AG09319 (cell line): Measurements from ENCODE around the gene DENND2A.

Source experiments
- DNase-seq: peaks from one replicate; pipeline ENCODE4 v3.0.0-alpha.2; 2010; ENCODE audit warnings: low read depth; ENCODE audit errors: extremely low read depth
- TF ChIP-seq, protein P1 (sequence below): IDR thresholded peaks from 2 replicates; pipeline ENCODE4 v1.5.1; 2011; ENCODE audit warnings: low read depth, mild to moderate bottlenecking, inconsistent platforms, low read length, moderate library complexity

The DENND2A gene

DNA sequence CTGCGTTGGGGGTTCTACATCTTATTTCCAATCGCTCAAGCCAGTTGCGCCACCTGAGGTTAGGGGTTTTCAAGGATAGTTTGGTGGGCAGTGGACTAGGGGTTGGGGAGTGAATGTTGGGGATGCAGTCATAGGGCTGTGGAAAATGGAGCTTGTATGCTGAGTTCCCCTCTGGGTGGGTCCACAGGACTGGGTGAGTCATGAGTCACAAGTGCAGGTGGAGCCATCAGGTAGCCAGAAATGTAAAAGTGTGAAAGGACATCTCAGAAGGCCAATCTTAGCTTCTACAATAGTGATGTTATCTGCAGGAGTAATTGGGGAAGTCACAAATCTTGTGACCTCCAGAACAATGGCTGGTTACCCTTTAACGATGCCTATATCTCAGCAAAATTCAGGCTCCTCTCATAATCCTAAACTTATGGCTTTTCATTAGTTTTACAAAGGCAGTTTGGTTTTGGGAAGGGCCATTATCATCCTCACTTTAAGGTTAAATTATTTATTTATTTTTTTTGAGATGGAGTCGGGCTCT is 143.3 kb downstream of the DENND2A start:
- TF ChIP-seq, protein P1, sequence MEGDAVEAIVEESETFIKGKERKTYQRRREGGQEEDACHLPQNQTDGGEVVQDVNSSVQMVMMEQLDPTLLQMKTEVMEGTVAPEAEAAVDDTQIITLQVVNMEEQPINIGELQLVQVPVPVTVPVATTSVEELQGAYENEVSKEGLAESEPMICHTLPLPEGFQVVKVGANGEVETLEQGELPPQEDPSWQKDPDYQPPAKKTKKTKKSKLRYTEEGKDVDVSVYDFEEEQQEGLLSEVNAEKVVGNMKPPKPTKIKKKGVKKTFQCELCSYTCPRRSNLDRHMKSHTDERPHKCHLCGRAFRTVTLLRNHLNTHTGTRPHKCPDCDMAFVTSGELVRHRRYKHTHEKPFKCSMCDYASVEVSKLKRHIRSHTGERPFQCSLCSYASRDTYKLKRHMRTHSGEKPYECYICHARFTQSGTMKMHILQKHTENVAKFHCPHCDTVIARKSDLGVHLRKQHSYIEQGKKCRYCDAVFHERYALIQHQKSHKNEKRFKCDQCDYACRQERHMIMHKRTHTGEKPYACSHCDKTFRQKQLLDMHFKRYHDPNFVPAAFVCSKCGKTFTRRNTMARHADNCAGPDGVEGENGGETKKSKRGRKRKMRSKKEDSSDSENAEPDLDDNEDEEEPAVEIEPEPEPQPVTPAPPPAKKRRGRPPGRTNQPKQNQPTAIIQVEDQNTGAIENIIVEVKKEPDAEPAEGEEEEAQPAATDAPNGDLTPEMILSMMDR: no peak
- no peak for DNase-seq

DNA sequence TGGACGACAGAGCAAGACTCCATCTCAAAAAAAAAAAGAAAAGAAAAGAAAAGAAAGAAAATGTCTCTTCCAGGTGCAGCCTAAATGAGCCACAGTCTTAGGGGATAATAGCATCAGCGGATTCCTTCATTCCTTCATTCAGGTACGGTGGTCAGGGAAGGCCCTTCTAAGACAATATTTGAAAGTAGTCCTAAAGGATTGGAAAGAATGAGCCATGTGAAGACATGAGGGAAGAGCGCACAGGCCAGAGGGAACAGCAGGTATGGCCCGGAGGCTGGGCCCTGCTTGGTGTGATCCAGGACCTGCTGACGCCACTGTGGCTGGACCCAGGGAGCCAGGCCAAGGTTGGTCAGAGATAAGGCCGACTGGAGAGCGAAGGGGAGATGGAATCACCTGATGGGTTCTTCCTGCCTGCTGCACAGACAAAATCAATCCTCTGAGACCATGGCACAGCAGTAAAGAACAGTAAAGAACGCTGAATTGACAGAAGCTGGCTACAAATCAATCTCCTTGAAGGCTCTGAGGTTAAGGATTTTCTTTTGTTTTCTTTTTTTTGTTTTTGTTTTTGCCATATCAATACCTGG is 145.0 kb downstream of the DENND2A start:
- no peak for DNase-seq

DNA sequence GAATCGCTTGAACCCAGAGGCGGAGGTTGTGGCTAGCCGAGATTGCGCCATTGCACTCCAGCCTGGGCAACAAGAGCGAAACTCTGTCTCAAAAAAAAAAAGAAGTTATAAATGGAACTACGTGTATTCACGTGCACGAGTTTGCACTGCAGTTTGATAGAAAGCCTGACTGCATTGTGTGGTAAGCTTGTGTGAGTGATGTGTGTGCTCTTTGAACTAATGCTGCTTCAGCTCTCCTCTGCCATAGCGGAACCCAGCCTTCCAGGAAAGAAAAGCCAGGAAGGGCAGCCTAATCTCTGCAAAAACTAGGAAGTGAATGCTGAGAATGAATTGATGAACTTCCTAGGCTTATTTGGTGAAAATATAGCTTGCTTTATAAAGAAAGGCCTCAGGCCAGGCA is 145.7 kb downstream of the DENND2A start:
- TF ChIP-seq, protein P1: no peak
- DNase-seq: no peak

More for the DNA sequence above, 145.0 kb downstream of the DENND2A start:
- TF ChIP-seq, protein P1: no peak

DNA sequence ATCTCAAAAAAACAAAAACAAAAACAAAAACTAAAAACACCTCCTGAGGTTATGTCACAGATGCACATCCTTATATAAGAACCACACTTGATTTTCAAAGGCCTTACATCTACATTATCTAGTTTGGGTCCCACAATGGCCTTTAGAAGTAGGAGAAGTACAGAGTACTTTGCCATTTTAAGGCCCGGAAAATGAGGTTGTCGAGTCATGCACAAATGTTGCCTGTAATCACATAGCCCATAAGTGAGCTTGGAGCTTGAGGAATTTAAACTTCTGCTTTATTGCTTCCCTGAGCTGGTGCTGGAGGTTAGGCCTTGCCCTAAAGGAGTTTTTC is 151.6 kb downstream of the DENND2A start:
- no peak for DNase-seq

DNA sequence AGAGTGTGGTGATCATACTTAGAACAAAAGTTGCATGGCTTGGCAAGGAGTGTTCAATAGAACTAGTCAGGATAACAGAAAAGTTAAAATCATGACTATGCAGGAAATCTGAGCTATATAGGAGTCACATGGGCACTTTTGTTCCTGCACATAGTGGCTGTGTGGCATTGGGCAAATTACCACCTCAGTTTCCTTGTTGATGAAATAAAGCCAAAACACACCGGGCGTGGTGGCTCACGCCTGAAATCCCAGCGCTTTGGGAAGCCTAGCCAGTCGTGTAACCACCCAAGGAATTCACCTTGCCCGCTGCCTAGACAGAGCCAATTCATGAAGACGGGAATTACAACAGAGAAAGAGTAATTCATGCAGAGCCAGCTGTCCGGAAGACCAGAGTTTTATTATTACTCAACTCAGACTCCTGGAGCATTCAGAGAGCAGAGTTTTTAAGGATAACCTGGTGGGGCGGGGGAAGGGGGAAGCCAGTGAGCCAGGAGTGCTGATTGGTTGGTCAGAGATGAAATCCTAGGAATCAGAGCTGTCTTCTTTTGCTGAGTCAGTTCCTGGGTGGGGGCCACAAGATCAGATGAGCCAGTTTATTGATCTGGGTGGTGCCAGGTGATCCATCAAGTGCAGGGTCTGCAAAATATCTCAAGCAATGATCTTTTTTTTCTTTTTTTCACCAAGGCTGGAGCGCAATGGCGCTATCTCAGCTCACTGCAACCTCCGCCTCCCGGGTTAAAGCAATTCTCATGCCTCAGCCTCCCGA is 154.9 kb downstream of the DENND2A start:
- no peak for DNase-seq
- TF ChIP-seq, protein P1: no peak

More for the DNA sequence above, 151.6 kb downstream of the DENND2A start:
- TF ChIP-seq, protein P1: no peak

- no peak for DNase-seq
- TF ChIP-seq, protein P1: no peak
Measured at GRCh38 chr7:140484951-140485499, 155.6 kb downstream of the DENND2A start.

DNA sequence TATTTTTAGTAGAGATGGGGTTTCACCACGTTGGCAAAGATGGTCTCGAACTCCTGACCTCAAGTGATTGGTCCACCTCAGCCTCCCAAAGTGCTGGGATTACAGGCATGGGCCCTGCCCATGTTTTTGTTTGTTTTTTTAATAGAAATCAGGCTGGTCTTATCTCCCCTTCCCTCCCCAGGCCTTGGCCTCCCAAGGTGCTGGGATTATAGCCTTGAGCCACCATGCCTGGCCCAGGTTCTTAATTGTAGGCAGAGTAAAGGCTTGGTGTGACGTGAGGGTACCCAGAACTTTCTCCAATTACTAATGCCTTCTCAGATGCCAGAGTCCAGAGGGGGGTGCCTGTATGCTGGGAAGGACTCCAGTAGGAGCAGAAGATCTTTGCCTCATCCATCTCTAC is 156.1 kb downstream of the DENND2A start:
- no peak for DNase-seq
- TF ChIP-seq, protein P1: no peak
